ENCODE data around the gene USP37.

GRCh38 chr2:218508299-218508698 is 59.9 kb downstream of the USP37 start:
- TF ChIP-seq CTCF (IDR thresholded peaks at IDR 0.05) = no peak
- no peak for TF ChIP-seq POLR2A (IDR thresholded peaks at IDR 0.05)

All from lower leg skin (tissue), 3 donors.